Transverse colon (tissue), 3 donors: ENCODE measurements around the gene ZDHHC24.

ENCODE experiments used
- EP300 ChIP-seq: sonication (generic); formaldehyde crosslinking; IDR thresholded peaks from one replicate; pipeline ENCODE4 v1.6.1; 2017; ENCODE audit warnings: antibody characterized with exemption, low read depth
- TF ChIP-seq, protein P1 (sequence below), 5 experiments: fragments of 200-600 bp in 3 of 5; fragments of 450-650 bp in 2 of 5; sonication (generic) in 3 of 5; IDR thresholded peaks; 1 replicate in 2 of 5; 2 replicates in 3 of 5; pipeline ENCODE4 v1.5.1; 2016 to 2017; ENCODE audit warnings: antibody characterized with exemption in 5 of 5, inconsistent platforms in 3 of 5, mild to moderate bottlenecking in 2 of 5, moderate library complexity in 1 of 5

- TF ChIP-seq, protein P1, sequence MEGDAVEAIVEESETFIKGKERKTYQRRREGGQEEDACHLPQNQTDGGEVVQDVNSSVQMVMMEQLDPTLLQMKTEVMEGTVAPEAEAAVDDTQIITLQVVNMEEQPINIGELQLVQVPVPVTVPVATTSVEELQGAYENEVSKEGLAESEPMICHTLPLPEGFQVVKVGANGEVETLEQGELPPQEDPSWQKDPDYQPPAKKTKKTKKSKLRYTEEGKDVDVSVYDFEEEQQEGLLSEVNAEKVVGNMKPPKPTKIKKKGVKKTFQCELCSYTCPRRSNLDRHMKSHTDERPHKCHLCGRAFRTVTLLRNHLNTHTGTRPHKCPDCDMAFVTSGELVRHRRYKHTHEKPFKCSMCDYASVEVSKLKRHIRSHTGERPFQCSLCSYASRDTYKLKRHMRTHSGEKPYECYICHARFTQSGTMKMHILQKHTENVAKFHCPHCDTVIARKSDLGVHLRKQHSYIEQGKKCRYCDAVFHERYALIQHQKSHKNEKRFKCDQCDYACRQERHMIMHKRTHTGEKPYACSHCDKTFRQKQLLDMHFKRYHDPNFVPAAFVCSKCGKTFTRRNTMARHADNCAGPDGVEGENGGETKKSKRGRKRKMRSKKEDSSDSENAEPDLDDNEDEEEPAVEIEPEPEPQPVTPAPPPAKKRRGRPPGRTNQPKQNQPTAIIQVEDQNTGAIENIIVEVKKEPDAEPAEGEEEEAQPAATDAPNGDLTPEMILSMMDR (IDR thresholded peaks at IDR 0.05): no peak
- no peak for TF ChIP-seq EP300
Measured at GRCh38 chr11:66564984-66565383, 19.1 kb upstream of the ZDHHC24 start.
